ENCODE measurements around the gene MARCO.

DNA sequence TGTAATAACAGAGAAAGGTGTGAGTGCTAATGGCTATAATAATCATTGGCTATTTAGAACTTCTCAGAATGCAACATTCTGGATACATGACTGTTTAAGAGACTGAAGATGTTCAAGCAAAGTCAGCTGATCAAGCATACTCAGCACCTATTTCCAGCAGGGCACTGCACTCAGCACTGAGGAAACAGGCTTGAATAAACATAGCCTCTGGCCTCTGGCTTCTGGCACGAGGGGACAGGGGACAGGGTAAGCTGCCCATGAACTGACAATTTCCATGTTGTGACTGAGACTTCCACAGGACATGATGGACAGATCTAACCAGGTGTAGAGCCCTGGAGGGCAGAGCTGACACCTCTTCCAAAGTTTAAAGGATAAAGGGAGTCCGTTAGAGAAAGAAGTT is 1.3 kb downstream of the MARCO start:
- TF ChIP-seq, protein P1, sequence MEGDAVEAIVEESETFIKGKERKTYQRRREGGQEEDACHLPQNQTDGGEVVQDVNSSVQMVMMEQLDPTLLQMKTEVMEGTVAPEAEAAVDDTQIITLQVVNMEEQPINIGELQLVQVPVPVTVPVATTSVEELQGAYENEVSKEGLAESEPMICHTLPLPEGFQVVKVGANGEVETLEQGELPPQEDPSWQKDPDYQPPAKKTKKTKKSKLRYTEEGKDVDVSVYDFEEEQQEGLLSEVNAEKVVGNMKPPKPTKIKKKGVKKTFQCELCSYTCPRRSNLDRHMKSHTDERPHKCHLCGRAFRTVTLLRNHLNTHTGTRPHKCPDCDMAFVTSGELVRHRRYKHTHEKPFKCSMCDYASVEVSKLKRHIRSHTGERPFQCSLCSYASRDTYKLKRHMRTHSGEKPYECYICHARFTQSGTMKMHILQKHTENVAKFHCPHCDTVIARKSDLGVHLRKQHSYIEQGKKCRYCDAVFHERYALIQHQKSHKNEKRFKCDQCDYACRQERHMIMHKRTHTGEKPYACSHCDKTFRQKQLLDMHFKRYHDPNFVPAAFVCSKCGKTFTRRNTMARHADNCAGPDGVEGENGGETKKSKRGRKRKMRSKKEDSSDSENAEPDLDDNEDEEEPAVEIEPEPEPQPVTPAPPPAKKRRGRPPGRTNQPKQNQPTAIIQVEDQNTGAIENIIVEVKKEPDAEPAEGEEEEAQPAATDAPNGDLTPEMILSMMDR (IDR thresholded peaks at IDR 0.05 in 8 of 11, conservative IDR thresholded peaks at IDR 0.05 in 3 of 11): no peak
- TF ChIP-seq POLR2A (IDR thresholded peaks at IDR 0.05) (no peak), POLR2AphosphoS5 (IDR thresholded peaks at IDR 0.05) (no peak)

Data from spleen (tissue), 7 donors.